ENCODE data around the gene C6orf47. TPM values are rescaled to one million over a fixed set of nuclear protein-coding genes. Genes with fewer than 3 reads are reported as not detected.

Gene C6orf47
- total RNA-seq, 1 experiment from 2014 or later = 37.5 TPM

DNA sequence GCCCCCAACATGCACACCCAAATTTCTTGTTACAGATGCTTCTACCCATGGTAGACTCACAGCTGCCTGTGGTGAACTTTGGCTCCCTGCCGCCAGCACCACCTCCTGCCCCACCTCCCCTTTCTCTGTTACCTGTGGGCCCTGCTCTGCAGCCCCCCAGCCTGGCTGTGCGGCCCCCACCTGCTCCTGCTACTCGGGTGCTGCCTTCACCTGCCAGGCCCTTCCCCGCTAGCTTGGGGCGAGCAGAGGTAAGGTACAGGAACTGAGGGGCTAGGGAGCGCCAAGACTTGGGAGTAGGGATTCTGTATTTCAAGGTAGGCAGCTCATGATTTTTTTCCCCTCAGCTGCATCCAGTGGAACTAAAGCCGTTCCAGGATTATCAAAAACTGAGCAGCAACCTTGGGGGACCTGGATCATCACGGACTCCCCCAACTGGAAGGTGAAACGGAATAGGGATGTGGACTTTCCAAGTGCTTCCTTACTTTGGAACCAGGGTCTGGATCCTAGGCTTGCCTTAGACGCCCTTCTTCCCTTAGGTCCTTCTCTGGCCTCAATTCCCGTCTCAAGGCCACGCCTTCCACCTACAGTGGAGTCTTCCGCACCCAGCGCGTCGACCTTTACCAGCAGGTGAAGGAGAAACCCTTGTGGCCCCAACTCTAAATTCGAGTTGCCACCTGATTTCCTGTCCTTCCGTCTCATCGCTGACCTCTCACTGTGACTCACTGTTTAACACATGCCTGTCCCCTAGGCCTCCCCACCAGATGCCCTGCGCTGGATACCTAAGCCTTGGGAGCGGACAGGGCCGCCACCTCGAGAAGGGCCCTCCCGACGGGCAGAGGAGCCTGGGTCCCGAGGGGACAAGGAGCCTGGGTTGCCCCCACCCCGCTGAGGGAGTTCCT is 23.6 kb downstream of the C6orf47 start:
- peak; percentile 39 for DNase-seq (ENCODE audit: low read depth)

DNA sequence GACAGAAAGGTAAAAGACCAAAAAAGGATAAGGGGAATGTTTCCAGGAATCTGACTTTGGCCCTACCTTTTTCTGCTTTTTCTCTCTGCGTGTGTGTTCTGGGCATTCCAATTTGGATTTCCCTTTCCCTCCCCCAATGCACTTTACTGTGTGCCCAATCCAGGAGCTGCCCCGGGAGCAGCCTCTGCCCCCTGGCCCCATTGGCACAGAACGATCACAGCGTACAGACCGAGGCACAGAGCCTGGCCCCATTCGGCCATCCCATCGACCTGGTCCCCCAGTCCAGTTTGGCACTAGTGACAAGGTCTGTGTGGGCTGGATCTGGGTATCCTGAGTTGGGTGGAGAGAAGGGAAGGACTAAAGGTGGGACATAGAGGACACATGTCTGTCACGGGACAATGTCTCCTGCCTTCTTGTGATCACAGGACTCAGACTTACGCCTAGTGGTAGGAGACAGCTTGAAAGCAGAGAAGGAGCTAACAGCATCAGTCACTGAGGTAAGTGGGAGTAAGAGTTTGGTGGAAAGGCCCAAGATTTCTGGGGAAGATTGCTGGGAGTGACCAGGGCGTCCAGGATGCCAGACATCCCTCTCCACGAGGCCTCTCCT is 25.5 kb downstream of the C6orf47 start:
- no peak for DNase-seq (ENCODE audit: low read depth)

DNA sequence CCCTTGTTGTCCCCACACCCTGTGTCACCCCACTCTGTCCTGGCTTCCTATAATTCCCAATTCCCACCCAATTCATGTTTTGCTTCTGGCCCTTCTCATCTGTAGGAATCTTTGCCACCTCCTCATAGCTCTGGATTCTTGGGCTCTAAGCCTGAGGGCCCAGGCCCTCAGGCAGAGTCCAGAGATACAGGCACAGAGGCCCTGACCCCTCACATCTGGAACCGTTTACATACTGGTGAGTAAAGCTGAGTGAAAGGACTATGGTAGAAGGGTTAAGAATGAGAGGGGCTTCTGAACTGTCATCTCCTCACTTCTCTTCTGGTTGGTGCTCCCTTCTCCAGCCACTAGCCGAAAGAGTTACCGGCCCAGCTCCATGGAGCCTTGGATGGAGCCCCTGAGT is 26.4 kb downstream of the C6orf47 start:
- no peak for DNase-seq (ENCODE audit: low read depth)

DNA sequence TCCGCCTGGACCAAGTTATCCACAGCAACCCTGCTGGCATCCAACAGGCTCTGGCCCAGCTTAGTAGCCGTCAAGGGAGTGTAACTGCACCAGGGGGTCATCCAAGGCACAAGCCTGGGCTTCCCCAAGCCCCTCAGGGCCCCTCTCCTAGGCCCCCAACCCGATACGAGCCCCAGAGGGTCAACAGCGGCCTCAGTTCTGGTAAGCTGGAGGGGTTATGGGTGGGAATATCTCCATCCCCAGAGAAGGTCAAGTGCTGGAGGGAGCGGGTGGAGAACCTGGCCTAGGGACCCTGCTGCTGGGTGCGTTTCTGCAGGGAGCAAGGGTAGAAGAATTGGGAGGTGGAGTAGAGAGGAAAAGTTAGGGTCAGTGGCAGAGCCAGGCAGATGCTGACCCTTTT is 27.1 kb downstream of the C6orf47 start:
- DNase-seq (ENCODE audit: low read depth) = no peak

DNA sequence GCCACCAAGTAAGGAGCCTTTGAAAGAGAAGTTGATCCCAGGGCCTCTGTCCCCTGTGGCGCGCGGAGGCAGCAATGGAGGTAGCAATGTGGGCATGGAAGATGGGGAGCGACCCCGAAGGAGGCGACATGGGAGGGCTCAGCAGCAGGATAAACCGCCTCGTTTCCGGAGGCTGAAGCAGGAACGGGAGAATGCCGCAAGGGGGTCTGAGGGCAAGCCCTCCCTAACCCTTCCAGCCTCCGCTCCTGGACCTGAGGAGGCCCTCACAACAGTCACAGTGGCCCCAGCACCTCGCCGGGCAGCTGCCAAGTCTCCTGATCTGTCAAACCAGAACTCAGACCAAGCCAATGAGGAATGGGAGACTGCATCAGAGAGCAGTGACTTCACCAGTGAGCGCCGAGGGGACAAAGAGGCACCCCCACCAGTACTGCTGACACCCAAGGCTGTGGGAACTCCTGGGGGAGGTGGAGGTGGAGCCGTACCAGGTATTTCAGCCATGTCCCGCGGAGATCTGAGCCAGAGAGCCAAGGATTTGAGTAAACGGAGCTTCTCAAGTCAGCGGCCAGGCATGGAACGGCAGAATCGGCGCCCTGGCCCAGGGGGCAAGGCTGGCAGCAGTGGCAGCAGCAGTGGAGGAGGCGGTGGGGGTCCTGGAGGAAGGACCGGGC is 28.2 kb downstream of the C6orf47 start:
- DNase-seq (ENCODE audit: low read depth) = no peak

DNA sequence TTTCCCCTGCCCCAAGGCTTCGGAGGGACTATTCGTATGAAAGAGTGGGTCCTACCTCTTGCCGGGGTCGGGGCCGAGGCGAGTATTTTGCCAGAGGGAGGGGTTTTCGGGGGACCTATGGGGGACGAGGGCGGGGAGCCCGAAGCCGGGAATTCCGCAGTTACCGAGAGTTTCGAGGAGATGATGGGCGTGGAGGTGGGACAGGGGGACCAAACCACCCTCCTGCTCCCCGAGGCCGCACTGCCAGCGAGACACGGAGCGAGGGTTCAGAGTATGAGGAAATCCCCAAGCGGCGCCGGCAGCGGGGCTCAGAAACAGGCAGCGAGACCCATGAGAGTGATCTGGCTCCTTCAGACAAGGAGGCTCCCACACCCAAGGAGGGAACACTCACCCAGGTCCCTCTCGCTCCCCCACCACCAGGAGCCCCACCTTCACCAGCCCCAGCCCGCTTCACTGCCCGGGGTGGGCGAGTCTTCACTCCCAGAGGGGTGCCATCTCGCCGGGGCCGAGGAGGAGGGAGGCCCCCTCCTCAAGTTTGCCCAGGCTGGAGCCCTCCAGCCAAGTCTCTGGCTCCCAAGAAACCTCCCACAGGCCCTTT is 28.8 kb downstream of the C6orf47 start:
- DNase-seq (ENCODE audit: low read depth) = no peak

DNA sequence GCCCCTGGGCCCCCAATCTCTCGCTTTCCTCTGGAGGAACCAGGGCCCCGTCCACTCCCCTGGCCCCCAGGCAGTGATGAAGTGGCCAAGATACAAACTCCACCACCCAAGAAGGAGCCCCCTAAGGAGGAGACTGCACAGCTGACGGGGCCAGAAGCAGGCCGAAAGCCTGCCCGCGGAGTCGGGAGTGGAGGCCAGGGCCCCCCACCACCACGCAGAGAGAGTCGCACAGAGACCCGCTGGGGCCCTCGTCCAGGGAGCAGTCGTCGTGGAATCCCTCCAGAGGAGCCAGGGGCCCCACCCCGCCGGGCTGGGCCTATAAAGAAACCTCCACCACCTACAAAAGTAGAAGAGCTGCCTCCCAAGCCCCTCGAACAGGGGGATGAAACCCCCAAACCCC is 29.4 kb downstream of the C6orf47 start:
- DNase-seq (ENCODE audit: low read depth) = no peak

DNA sequence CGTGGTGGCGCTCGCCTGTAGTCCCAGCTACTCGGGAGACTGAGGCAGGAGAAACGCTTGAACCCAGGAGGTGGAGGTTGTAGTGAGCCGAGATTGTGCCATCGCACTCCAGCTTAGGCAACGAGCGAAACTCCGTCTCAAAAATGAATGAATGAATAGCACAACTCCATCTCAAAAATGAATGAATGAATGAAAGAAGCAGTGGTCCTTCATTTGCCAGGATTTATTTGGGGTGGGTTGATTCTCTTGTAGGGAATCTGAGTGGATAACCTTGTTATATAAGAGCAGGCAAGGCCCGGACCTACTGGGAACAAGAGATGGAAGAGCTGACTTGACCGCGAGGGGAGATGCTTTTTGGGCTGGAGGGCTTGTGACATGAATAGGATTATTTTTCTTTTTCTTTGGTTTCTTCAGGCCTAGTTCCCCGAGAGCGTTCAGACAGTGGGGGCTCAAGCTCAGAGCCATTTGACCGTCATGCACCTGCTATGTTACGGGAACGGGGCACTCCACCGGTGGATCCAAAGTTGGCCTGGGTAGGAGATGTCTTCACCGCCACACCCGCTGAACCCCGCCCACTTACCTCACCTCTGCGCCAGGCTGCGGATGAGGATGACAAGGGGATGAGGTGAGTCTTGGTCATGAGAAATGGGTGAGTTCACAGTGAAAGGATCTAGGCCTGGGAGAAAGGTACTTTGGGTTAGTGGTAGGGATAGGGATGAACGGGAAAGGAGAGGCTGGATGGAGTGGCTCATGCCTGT is 30.2 kb downstream of the C6orf47 start:
- DNase-seq (ENCODE audit: low read depth) = no peak

DNA sequence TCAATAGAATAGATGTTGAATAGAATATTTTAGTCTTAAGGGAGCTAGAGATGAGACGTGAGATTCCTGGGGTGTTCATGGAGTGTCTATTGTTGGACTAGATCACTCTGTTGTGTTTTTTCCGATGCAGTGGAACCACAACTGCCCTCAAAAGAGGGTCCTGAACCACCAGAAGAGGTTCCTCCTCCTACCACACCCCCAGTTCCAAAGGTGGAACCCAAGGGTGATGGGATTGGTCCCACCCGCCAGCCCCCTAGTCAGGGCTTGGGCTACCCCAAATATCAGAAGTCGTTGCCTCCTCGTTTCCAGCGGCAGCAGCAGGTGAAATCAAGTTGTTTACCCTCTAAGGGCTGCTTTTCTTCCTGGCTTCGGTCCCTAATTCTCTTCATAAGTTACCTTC is 31.6 kb downstream of the C6orf47 start:
- no peak for DNase-seq (ENCODE audit: low read depth)

DNA sequence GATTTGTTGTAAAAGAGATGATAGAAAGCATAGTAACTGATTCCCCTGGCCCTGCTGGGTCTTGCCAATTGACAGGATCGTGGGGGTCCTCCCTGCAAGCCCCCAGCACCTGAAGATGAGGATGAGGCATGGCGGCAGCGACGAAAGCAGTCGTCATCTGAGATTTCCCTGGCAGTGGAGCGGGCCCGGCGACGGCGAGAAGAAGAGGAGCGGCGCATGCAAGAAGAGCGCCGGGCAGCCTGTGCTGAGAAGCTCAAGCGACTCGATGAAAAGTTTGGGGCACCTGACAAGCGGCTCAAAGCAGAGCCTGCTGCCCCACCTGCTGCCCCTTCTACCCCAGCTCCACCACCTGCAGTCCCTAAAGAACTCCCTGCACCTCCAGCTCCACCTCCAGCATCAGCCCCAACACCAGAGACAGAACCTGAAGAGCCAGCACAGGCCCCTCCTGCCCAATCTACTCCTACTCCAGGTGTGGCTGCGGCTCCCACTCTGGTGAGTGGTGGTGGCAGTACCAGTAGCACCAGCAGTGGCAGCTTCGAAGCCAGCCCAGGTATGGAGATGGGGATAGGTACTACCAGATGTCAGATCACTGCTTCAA is 32.8 kb downstream of the C6orf47 start:
- no peak for DNase-seq (ENCODE audit: low read depth)

DNA sequence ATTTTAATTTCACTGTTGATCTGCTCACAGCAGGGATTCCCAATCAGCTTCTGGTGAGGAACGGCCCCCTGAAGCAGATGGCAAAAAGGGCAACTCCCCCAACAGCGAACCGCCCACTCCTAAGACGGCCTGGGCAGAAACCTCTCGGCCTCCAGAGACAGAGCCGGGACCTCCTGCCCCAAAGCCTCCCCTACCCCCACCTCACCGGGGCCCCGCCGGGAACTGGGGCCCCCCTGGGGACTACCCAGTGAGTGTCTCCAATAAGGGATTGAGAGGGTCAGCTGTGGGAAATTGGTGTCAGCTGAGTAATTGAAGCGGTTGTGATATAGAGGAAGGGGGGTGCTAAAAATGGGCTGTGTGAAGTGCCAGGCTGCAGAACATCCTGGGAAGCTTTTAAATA is 33.6 kb downstream of the C6orf47 start:
- no peak for DNase-seq (ENCODE audit: low read depth)

DNA sequence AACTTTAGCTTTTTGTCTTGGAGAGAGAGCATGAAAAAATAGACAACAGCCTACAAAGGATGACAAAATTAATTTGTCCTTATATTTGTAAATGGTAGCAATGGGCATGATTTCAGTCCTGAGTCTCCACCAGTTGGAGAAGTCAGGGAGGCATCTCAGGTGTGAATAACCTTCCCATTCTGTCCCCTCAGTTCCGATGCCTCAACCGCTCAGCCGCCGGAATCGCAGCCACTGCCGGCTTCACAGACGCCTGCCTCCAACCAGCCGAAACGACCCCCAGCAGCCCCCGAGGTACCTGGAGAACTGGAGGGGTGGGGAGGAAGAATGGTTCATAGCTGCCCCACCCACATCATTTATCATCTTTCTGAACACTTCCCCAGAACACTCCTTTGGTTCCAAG is 36.5 kb downstream of the C6orf47 start:
- DNase-seq (ENCODE audit: low read depth) = no peak

DNA sequence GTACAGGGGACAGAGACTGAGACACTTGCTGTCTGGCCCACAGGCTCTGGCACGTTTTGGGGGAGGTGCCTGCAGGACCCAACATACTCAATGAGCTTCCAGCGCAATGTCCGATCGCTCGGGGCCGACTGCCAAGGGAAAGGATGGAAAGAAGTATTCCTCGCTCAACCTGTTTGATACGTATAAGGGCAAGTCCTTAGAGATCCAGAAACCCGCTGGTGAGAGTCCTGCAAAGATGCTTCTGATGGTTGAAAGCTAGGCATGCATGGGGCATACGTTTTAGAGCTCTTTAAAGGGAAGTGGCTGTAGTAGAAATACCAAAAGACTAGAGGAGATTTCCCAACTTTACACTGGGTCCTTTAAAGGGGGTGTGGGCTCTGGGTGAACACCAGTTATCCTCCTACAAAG is 37.9 kb downstream of the C6orf47 start:
- DNase-seq (ENCODE audit: low read depth) = no peak

DNA sequence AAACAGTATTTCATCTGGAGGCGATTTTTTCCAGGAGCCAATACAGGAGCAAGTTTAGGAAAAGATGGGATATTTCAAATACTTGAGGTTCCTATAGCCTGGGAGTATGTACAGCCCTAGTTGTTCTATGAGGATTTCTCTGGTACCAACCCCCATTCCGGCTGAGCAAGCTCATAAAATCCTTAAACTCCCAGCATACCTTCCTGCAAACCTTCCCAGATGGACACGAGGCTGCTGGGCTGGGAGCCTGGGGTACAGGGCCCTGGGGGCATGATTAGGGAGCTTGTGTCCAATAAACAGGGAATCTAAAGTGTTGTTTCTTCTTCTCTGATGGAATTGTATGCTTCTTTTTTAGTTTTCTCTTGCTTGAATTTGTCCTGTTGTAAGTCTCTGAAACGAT is 38.6 kb downstream of the C6orf47 start:
- DNase-seq (ENCODE audit: low read depth) = peak; percentile 49

DNA sequence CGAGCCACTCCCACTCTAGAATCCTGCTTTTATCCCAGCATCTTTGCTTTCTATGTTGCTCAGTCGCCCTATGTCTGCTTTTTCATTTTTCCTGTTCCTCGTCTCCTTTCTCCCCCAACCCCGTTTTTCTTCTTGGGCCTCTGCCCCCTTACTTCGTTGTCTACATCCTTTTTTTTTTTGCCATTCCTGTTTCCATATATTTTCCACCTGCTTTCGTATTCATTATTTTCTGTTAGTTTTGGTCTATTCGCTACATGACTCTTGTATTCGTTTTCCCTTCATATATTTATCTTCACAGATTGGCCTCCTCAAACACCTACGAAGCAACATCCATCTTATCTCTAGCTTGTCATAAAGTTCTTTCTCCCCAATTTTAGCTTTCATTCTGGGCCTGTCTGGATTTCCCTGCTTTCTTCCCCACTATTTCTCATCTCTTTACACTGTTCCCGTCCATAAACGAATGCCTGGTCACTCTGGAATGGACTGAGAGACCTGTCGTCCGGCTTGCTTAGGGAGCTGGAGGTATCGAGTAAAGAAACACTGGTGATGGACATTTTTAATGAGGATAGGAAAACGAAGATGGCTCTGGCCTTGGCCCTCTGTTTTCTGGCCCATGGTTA is 39.1 kb downstream of the C6orf47 start:
- DNase-seq (ENCODE audit: low read depth) = no peak

DNA sequence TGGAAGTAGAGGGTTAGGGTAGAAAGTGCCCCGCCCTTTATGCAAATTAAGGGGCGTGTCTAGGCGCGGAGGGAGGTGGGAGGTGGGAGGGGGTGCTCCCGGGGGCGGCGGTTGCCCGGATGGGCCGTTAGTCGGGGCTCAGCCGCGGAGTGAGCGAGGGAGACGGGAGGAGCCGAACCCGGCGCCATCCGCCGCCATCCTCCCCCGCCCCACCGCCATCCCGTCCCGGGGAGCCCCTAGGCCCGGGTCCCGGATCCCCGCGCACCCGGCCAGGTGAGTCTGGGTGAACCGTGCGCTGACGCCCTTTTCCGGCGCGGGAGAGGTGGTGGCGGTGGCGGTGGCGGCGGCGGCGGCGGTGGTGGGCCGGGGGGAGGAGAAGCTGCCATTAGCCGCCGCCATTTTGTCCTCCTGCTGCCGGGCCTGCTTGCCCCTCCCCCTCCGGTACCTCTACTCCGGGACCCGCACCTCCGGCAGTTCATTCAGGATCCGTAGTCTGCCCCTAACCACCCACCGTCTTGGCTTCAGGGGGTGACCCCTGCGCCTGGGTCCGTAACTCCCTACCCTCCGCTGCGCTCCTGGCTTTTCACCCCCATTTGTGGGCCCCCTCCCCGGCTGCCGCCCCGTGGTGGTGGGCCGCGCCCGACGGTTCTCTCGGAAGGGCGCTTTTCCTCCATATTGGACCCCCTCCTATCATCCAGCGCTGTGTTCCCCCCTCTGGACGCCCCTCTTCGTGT is 39.8 kb downstream of the C6orf47 start, which contains the start of gene PRRC2A:
TSS of gene PRRC2A (plus strand) at position 130 of the 734 bp plus-strand sequence. CDS start 2,075 bp downstream, outside the sequence.
- no peak for DNase-seq (ENCODE audit: low read depth)

DNA sequence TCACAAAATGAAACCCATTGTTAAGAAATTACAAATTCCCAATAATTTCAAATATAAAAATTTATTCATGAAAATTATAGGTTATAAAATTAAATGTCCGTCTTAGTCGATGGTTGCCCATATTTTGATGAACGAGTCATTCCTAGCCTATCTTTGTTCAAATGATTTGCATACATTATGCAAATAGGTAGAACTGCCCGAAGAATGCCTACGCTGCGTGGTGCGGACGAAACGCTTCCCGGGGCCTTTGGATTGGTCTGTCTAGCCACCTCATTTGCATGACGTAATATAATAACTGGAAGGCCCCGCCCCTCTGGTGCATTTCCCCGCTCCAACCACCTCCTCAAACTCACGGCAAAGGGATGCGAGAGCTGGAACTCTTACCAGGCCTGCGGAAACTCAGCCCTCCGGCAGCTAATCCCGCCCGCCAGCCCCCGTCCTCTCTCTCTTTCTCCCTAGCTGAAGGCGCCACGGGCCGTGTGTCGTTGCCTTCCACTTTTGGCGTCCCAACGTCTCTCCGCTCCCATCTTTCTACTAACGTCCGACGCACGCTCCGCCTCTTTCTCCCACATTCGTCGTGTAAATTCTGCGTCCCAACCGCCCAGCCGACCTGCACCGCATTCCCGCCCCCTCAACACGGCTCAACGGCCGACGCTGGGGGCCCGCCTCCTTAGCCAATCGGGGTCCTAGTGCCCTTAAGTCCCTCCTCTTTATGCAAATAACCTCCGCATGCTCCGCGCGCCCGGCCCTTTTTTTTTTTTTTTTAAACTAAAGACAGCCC is 40.6 kb downstream of the C6orf47 start:
- peak; percentile 100 for DNase-seq (ENCODE audit: low read depth)

DNA sequence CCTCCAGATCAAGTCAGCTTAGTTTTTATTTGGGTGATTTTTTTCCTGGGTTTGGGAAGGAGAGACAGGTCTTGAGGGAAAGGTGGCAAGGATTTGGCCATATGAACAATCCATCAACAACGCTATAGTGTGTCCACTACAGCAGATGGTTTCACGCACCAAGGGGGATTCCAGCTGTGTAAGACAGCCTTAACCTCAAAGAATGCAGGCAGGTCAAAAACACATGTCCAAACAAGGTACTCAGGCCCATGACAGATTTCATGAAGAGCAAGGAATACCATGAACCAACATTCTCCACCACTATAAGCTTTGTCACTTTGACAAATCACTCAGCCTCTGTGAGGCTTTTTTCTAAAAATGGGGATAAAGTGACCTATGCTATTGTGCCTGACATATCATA is 43.6 kb downstream of the C6orf47 start:
- DNase-seq (ENCODE audit: low read depth) = no peak

DNA sequence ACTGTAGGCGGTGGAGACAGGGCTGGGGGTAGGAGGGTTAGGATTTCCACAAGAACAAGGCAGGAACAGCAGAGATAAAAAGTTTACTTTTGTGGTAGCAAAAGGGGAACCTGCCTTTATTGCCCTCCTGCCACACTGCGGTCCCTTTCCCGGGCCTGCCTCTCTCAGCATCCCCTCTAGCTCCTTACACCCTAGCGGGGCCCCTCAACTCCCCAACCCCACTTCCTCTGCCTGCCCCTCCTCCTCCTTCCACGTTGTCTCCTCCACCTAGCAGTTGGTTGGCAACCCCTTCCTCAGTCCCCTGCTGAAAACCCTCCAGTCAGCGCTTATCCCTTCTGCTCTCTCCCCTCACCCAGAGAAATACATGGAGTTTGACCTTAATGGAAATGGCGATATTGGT is 44.8 kb downstream of the C6orf47 start:
- DNase-seq (ENCODE audit: low read depth) = no peak
